Measurements from ENCODE around the gene CCDC159. TPM values are rescaled to one million over a fixed set of nuclear protein-coding genes. Genes with fewer than 3 reads are reported as not detected.
"Not testable (repeated sequence)": the region's sequence is repeated elsewhere in the genome, so short reads cannot be mapped to it uniquely, and the experiment has no call there.

Gene CCDC159
- total RNA-seq, 4 donors from 2014 or later, result 8.4 to 20.1 (median 10.4) TPM

- no peak for DNase-seq (ENCODE audit: low spot score in 2 of 2)
- 75 to 91% methylated on average over 3 of the region's 3 CpGs for WGBS, 2 donors
- intact Hi-C loops (cut with DNase I; ENCODE audit: low total_unique reads), result no loop called here
- no peak overlapping the region for H3K4me3 ChIP-seq (ENCODE audit: low read depth, poor library complexity, severe bottlenecking)
- TF ChIP-seq CTCF (IDR thresholded peaks at IDR 0.05) (no peak), POLR2A (IDR thresholded peaks at IDR 0.05) (no peak)
Observed at GRCh38 chr19:11377756-11378155, 31.4 kb downstream of the CCDC159 start.

GRCh38 chr19:11378319-11379189 lies 32.2 kb downstream of the CCDC159 start:
- DNase-seq (ENCODE audit: low spot score in 2 of 2), result peak in 1 of 2 donors; percentile 90

DNA sequence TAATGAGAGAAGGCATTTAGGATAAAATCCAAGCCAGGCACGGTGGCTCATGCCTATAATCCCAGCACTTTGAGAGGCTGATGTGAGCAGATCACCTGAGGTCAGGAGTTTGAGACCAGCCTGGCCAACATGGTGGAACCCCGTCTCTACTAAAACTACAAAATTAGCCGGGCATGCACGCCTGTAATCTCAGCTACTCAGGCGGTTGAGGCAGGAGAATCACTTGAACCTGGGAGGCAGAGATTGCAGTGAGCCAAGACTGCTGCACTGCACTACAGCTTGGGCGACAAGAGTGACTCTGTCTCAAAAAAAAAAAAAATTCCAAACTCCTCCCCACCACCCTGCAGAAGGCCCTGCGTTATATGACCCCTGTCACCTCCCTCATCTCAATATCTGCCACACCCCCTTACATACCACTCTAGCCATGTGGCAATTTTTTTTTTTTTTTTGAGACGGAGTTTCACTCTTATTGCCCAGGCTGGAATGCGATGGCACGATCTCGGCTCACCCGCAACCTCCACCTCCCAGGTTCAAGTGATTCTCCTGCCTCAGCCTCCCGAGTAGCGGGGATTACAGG lies 33.0 kb downstream of the CCDC159 start:
- DNase-seq (ENCODE audit: low spot score in 2 of 2); H3K4me3 ChIP-seq (ENCODE audit: low read depth, poor library complexity, severe bottlenecking); intact Hi-C loops (cut with DNase I; ENCODE audit: low total_unique reads): not testable (repeated sequence)
- 87 to 88% methylated on average over 14 of the region's 14 CpGs for whole genome bisulfite sequencing, 2 donors

More at GRCh38 chr19:11378319-11379189, 32.2 kb downstream of the CCDC159 start:
- 51 to 58% methylated on average over 4 to 5 of the region's 8 CpGs for WGBS, 2 donors
- no peak overlapping the region for H3K4me3 ChIP-seq (ENCODE audit: low read depth, poor library complexity, severe bottlenecking)
- intact Hi-C loops (cut with DNase I; ENCODE audit: low total_unique reads), result no loop called here
- TF ChIP-seq CTCF (IDR thresholded peaks at IDR 0.05) (no peak), POLR2A (IDR thresholded peaks at IDR 0.05) (no peak)

- intact Hi-C loops (cut with DNase I; ENCODE audit: low total_unique reads), result no loop called here
- 92 to 95% methylated on average over 7 of the region's 7 CpGs for WGBS, 2 donors
- H3K4me3 ChIP-seq (ENCODE audit: low read depth, poor library complexity, severe bottlenecking), result no peak overlapping the region
Observed at GRCh38 chr19:11379857-11380350, 33.6 kb downstream of the CCDC159 start.

GRCh38 chr19:11380653-11381537 lies 34.6 kb downstream of the CCDC159 start:
- TF ChIP-seq CTCF (IDR thresholded peaks at IDR 0.05), result peak in 1 of 3 donors; percentile 74
- no peak for TF ChIP-seq POLR2A (IDR thresholded peaks at IDR 0.05)
- intact Hi-C loops (cut with DNase I; ENCODE audit: low total_unique reads), result no loop called here
- WGBS, 2 donors, result 1% methylated on average over 51 to 54 of the region's 54 CpGs
- H3K4me3 ChIP-seq (ENCODE audit: low read depth, poor library complexity, severe bottlenecking), result peak overlapping the region; percentile 44
- peak; percentile 96 to 99 for DNase-seq (ENCODE audit: low spot score in 2 of 2)

More at GRCh38 chr19:11379857-11380350, 33.6 kb downstream of the CCDC159 start:
- no peak for DNase-seq (ENCODE audit: low spot score in 2 of 2)
- TF ChIP-seq CTCF (IDR thresholded peaks at IDR 0.05) (no peak), POLR2A (IDR thresholded peaks at IDR 0.05) (no peak)
